ENCODE measurements around the gene ZSCAN9.

ZSCAN9 gene

DNA sequence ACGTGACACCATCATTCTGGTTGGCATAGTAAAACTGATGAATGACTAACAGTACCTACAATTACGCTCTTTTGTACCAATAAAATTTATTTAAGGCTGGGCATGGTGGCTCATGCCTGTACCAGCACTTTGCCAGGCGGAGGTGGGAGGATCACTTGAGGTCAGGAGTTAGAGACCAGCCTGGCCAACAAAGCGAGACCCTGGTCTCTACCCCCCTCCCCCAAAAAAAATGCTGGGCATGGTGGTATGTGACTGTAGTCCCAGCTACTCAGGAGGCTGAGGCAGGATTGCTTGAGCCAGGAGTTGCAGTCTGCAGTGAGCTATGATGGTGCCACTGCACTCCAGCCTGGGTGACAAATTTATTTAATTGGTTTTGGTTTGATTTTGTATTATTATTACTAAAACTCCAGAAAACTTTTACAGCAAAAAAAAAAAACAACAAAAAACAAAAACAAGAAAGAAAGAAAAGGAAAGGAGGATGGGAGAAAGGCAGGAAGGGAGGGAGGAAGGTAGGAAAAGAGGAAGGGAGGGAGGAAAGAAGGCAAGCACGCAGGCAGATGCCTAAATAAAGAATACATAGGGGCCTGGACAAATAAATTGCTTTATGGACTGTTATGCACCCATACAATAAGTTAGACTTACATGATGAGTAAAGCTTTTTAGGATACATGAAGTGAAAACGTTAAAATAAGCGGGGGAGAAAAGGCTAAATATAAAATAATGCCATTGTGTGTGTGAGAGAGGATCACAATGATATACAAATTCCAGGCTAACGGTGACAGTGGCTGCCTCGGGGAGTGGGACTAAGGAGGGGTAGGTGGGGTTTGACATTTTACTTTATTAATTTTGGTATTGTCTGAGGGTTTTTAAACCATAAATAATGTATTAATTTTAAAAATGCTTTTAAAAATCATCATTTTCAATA lies 682 bp upstream of the ZSCAN9 start:
- DNase-seq, result no peak

GRCh38 chr6:28226460-28226859 lies 1.4 kb downstream of the ZSCAN9 start:
- no peak for DNase-seq

DNA sequence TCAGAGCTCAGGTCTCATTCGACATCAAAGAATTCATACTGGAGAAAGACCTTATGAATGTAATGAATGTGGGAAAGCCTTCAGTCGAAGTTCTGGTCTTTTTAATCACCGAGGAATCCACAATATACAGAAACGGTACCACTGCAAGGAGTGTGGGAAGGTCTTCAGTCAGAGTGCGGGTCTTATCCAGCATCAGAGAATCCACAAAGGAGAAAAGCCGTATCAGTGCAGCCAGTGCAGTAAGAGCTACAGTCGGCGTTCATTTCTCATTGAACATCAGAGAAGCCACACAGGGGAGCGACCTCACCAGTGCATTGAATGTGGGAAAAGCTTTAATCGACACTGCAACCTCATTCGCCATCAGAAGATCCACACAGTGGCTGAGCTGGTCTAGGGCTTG lies 7.7 kb downstream of the ZSCAN9 start:
- no peak for DNase-seq

DNA sequence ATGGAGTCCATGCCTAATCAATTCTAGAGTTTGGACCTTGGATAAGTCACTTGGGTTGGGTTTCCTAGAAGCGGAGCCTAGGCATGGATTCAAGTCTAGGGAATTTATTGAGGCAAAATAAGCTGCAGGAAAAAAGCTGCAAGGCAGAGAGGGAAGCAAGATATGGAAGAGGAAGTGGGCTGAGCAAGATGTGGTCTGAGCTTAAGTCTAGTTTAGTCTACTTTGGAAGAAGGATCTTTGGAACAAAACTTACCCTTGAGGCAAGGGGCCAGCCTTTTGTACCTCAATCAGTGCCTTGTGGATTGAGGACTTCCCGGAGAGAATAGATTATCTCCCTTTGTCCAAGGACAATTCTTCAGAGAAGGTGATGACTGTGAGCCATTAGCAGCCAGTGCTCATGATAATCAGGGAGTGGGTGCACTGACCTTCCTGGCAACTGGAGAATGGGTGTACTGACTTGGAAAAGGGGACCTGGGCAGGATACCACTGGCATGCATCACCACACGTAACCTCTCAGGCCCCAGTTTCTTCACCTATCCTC lies 10.9 kb downstream of the ZSCAN9 start:
- no peak for DNase-seq

DNA sequence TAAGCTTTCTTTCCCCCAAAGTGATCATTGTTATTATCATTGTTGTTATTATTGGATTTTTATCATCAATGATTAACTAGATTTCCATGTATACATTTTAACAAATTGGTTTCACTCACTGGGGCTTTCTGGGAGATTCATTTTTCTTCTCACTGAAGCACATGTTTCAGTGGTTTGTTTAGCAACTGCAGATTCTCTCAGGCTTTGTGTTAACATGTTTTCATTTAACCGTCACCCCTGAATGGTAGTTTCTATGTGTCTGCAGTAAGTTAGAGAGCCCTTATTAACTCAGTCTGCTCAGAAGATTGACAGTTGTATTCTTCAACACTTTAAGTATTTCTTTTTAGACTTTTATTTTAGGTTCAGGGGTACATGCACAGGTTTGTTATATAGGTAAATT lies 14.6 kb downstream of the ZSCAN9 start:
- no peak for DNase-seq

GRCh38 chr6:28240471-28240870 lies 15.4 kb downstream of the ZSCAN9 start:
- no peak for DNase-seq

- DNase-seq, result no peak
Measured at GRCh38 chr6:28243946-28244345, 18.9 kb downstream of the ZSCAN9 start.

DNA sequence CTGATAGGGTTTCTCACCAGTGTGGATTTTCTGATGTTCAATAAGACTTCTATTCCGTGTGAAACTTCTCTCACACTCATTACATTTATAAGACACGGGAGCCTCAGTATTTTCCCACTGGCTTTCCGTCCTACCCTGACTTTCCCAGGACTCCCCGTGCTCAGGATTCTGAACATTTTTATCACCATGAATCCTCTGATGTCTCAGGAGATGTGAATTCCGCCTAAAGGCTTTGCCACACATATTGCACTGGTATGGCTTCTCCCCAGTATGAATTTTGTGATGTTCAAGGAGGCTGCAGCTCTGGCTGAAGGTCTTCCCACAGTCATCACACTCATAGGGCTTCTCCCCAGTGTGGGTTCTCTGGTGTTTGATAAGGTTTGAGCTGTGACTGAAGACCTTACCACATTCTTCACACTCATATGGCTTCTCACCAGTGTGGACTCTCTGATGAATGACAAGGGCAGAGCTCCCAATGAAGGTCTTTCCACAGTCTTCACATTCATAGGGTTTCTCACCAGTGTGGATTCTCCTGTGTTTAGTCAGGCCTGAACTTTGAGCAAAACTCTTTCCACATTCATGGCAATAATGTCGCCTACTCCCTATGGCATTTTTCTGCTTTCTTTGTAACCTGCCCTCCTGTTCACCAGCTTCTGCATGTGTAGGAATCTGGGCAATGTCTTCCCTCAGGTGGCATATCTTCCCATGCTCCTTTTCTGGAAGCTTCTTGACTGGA lies 20.3 kb downstream of the ZSCAN9 start:
- DNase-seq, result no peak

DNA sequence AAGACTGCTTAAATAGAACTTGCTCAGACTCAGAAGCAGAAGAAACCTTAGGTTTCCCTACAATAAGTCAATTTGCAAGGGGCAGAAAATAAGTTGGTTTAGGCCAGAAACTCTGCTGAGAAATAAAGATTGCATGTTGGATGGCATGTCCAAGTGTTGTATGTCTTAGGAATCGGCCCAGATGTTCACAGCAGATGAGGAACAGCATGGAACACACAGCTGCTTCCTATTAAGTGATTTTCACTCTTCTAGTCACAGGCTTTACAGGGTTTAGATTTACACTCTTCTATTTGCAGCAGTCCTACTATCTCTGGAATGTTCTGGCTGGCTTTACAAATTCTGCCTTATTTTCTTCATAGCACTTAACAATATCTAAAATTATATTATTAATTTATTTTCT lies 23.8 kb downstream of the ZSCAN9 start:
- DNase-seq, result no peak

DNA sequence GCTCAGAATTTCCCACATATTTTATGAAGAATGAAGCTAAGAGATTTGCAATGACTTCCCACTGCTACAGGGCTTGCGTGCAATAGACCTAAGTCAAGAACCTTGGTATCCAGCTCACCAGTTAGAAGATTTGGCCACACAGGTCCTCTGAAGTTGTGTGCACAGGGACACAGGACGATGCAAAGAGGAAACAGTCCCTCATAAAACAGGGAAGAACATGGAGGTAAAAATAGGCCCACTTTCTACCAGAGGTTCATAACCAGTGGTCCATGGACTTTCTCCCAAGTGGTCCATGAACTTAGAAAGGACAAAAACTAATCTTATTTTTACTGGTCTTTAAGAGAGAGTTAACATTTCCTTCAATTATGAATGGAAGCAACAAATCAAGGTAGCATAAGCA lies 25.7 kb downstream of the ZSCAN9 start:
- DNase-seq, result no peak

GRCh38 chr6:28251661-28252008 lies 26.6 kb downstream of the ZSCAN9 start:
- DNase-seq, result peak; percentile 17

- peak; percentile 89 for DNase-seq
Measured at GRCh38 chr6:28252009-28252975, 27.2 kb downstream of the ZSCAN9 start, which contains the start of gene ZKSCAN4. ZKSCAN4 (minus strand) TSS chr6:28252269; CDS start chr6:28251980, 289 bp downstream.

- no peak for DNase-seq
Measured at GRCh38 chr6:28254121-28254519, 29.0 kb downstream of the ZSCAN9 start.

DNA sequence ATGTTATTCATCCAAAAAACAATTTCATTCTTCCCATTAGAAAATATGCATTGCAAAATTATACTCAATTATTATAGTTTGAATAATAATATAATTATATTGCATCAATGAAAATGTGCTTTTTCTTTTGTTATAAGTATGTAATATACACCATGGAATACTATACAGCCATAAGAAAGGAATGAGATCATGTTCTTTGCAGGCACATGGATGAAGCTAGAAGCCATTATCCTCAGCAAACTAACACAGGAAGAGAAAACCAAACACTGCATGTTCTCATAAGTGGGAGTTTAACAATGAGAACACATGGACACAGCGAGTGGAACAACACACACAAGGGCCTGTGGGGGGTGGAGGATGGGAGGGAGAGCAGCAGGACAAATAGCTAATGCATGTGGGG lies 32.0 kb downstream of the ZSCAN9 start:
- DNase-seq, result no peak

- peak; percentile 63 for DNase-seq
Measured at GRCh38 chr6:28258877-28259777, 34.1 kb downstream of the ZSCAN9 start, which contains the start of gene NKAPL. NKAPL (plus strand) TSS chr6:28259297; CDS start chr6:28259372, 75 bp downstream.

DNA sequence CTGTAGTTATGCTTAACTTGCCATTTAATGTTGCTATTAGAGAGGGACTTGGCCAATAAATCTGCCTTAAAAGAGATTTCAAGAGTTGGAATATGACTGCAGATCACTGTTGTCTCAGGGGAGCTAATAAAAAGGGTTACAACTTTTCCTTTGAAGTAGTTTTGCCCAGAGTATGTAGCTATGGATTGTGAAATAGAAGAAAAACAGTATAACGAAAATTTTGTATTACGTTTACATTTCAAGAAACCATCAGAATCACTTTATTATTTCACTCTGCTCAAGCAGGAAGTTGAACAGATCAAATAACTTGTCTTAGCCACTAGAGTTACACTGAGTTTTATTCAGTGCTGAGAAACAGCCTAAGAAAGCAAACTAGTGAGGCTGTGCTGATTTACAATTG lies 38.8 kb downstream of the ZSCAN9 start:
- DNase-seq, result no peak

GRCh38 chr6:28264834-28265401 lies 39.8 kb downstream of the ZSCAN9 start:
- DNase-seq, result no peak

DNA sequence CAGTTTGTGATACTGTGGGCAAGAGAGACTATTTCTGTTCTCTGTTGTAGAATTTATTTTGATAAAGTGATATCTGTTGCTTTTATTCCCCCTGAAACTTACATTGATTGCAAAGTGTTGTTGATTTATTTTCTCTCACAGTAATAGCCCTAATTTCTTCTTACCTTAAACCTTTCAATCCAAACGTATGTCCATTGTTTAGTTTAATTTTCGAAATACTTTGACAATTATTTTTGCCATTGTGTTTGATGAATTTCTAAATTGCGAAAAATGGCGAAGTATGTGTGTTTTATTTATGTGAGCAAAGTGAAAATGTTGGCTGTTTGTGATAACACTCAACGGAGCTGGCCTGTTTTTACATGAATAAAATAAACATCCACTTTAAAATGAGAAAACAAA lies 41.5 kb downstream of the ZSCAN9 start:
- DNase-seq, result no peak

GRCh38 chr6:28266962-28267694 lies 42.1 kb downstream of the ZSCAN9 start, which contains the start of gene ZSCAN26:
ZSCAN26 (plus strand) TSS chr6:28267143; CDS start chr6:28271920, 4,777 bp downstream.
- peak; percentile 88 for DNase-seq

DNA sequence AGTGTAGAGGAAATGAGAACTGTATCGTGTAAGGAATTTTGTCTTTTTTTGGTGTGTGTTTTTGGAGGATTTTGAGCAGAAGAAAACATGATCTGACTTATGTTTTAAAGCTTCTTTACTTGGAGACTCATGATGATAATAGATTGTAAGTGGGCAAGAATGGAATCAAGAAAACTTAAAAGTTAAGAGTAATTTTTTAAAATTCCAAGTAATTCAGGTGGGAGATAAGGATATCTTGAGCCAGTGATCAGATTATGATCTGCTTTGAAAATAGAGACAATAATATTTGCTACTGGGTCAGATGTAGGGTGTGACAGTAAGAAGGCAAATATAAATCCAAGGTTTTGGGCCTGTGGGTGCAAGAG lies 42.6 kb downstream of the ZSCAN9 start:
- no peak for DNase-seq

All from stimulated activated CD4-positive, alpha-beta T cell treated with anti-CD3 and anti-CD28 coated beads, Interleukin-4, amount 100 ng/mL, for 24 hours (primary cell).